CD14-positive monocyte (primary cell): ENCODE data around the gene ASF1A. TPM values are rescaled to one million over a fixed set of nuclear protein-coding genes. Genes with fewer than 3 reads are reported as not detected.

ENCODE experiments used
- DNase-seq, 3 donors: peaks; one replicate each; pipeline ENCODE4 v3.0.0-alpha.2; 2011 to 2022
- H2AFZ ChIP-seq: 2 replicates; pipeline ENCODE4 v1.6.0; 2012; ENCODE audit warnings: mild to moderate bottlenecking, low read depth, low read length, inconsistent platforms; ENCODE audit not compliant: insufficient read depth, poor library complexity, severe bottlenecking
- H3K27ac ChIP-seq, 2 donors: 1 replicate in 1 of 2; 2 replicates in 1 of 2; pipeline ENCODE4 v1.5.1; 2012 to 2013; ENCODE audit warnings: low read length in 2 of 2, control low read depth in 1 of 2, inconsistent platforms in 1 of 2, low read depth in 1 of 2, mild to moderate bottlenecking in 1 of 2
- H3K27me3 ChIP-seq, 2 donors: one replicate each; pipeline versions ENCODE4 v1.6.0 to v1.6.1; 2011 to 2013; ENCODE audit warnings: low read length in 2 of 2; ENCODE audit not compliant: control insufficient read depth in 2 of 2, insufficient read depth in 2 of 2
- H3K36me3 ChIP-seq, 2 donors: replicated peaks in 1 of 2; 1 replicate in 1 of 2; 2 replicates in 1 of 2; pipeline versions ENCODE4 v1.5.1 to v1.6.1; 2012 to 2013; ENCODE audit warnings: low read length in 2 of 2, control low read depth in 1 of 2, inconsistent platforms in 1 of 2, mild to moderate bottlenecking in 1 of 2; ENCODE audit not compliant: insufficient read depth in 2 of 2, control insufficient read depth in 1 of 2
- H3K4me1 ChIP-seq, 2 donors: 1 replicate in 1 of 2; 2 replicates in 1 of 2; pipeline versions ENCODE4 v1.5.1 to v1.6.1; 2012 to 2013; ENCODE audit warnings: low read length in 2 of 2, control low read depth in 1 of 2, inconsistent platforms in 1 of 2, mild to moderate bottlenecking in 1 of 2, moderate library complexity in 1 of 2; ENCODE audit not compliant: insufficient read depth in 2 of 2, control insufficient read depth in 1 of 2
- H3K4me2 ChIP-seq: replicated peaks from 2 replicates; pipeline ENCODE3; 2012; ENCODE audit warnings: low read length, moderate library complexity, mild to moderate bottlenecking; ENCODE audit not compliant: poor library complexity, severe bottlenecking; ENCODE audit errors: extremely low read depth
- H3K4me3 ChIP-seq, 3 experiments: fragments of 200-600 bp in 1 of 3; sonication (generic) in 1 of 3; replicated peaks in 1 of 3; 1 replicate in 2 of 3; 2 replicates in 1 of 3; pipeline ENCODE4 v1.5.1; 2011 to 2013; ENCODE audit warnings: low read length in 3 of 3, mild to moderate bottlenecking in 3 of 3, control low read depth in 2 of 3, low read depth in 2 of 3, inconsistent platforms in 1 of 3, moderate library complexity in 1 of 3
- H3K79me2 ChIP-seq: 2 replicates; pipeline ENCODE4 v1.6.0; 2012; ENCODE audit warnings: mild to moderate bottlenecking, control low read depth, inconsistent platforms, low read length, moderate library complexity; ENCODE audit not compliant: insufficient read depth
- H3K9ac ChIP-seq: 2 replicates; pipeline ENCODE4 v1.6.0; 2017; ENCODE audit warnings: low read length, mild to moderate bottlenecking; ENCODE audit not compliant: insufficient read depth, poor library complexity, severe bottlenecking
- H3K9me3 ChIP-seq, 2 donors: replicated peaks in 1 of 2; 1 replicate in 1 of 2; 2 replicates in 1 of 2; pipeline versions ENCODE4 v1.5.1 to v1.6.1; 2012 to 2013; ENCODE audit warnings: low read length in 2 of 2, control low read depth in 1 of 2; ENCODE audit not compliant: control insufficient read depth in 1 of 2, insufficient read depth in 1 of 2
- H4K20me1 ChIP-seq: 2 replicates; pipeline ENCODE4 v1.6.0; 2012; ENCODE audit warnings: mild to moderate bottlenecking, low read length, control low read depth, moderate library complexity; ENCODE audit not compliant: insufficient read depth
- H3K27ac Mint-ChIP-seq, 7 donors: one replicate each; pipeline ENCODE4 v1.8.0; 2020; ENCODE audit warnings: mild to moderate bottlenecking in 7 of 7, mixed read lengths in 7 of 7, moderate library complexity in 6 of 7, inconsistent platforms in 2 of 7
- H3K27me3 Mint-ChIP-seq, 3 donors: one replicate each; pipeline ENCODE4 v1.8.0; 2021 to 2022; ENCODE audit warnings: low read depth in 3 of 3, mild to moderate bottlenecking in 3 of 3, mixed read lengths in 3 of 3, moderate library complexity in 3 of 3, inconsistent platforms in 1 of 3
- H3K36me3 Mint-ChIP-seq, 2 donors: one replicate each; pipeline ENCODE4 v1.8.0; 2020; ENCODE audit warnings: mixed read lengths in 2 of 2, inconsistent platforms in 1 of 2, mild to moderate bottlenecking in 1 of 2
- H3K4me1 Mint-ChIP-seq: one replicate; pipeline ENCODE4 v1.8.0; 2020; ENCODE audit warnings: mild to moderate bottlenecking, mixed read lengths
- H3K4me3 Mint-ChIP-seq, 2 donors: one replicate each; pipeline ENCODE4 v1.8.0; 2020; ENCODE audit warnings: mild to moderate bottlenecking in 2 of 2, mixed read lengths in 2 of 2, moderate library complexity in 1 of 2
- H3K9me3 Mint-ChIP-seq, 7 donors: one replicate each; pipeline ENCODE4 v1.8.0; 2020 to 2022; ENCODE audit warnings: mixed read lengths in 7 of 7, mild to moderate bottlenecking in 6 of 7, moderate library complexity in 6 of 7, inconsistent platforms in 2 of 7
- WGBS: methylation state at CpG from one replicate; pipeline ENCODE4 v1.1.5; 2013; ENCODE audit warnings: missing lambda C conversion rate; ENCODE audit not compliant: insufficient coverage; 5-methylcytosine and 5-hydroxymethylcytosine counted together
- intact Hi-C, 2 donors: fragments of 100-400 bp; cut with micrococcal nuclease; formaldehyde crosslinking; loops; one replicate each; pipeline versions ENCODE4 v1.15.0 to v1.15.1; 2023
- polyA plus RNA-seq, 3 donors: library from polyadenylated mRNA; depleted of rRNA in 1 of 3; unstranded in 2 of 3; stranded (reverse) in 1 of 3; fragments of 300-500 nt in 2 of 3; fragments of >200 nt in 1 of 3; fragmentation: Illumina TruSeq in 2 of 3; gene quantifications; 1 replicate in 2 of 3; 2 replicates in 1 of 3; pipeline ENCODE4 v1.2.3, GENCODE V29; 2012 to 2021
- TF ChIP-seq, protein P1 (sequence below): fragments of 200-600 bp; IDR thresholded peaks from one replicate; pipeline ENCODE4 v1.8.0; 2022; ENCODE audit warnings: antibody characterized with exemption, mild to moderate bottlenecking

The ASF1A gene
- polyA plus RNA-seq, 3 donors: 3.1 to 14.4 (median 10.5) TPM

DNA sequence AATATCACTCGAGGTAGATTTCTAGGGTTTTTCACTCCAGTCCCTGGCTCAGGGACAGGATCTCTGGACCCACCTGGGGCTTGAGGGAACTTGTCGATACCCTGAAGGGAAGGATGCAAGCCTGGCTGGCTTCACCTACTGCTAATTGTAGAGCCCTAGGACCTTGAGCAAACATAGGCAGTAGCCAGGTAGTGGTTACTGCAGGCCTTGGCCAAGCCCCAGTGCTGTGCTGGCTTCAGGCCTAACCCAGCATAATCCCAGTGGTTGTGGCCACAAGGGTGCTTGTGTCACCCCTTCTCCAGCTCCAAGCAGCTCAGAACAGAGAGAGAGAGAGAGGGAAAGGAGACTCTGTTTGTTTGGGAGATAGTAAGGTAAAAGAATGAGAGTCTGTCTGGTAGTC, 46.8 kb downstream of the ASF1A start:
- TF ChIP-seq, protein P1, sequence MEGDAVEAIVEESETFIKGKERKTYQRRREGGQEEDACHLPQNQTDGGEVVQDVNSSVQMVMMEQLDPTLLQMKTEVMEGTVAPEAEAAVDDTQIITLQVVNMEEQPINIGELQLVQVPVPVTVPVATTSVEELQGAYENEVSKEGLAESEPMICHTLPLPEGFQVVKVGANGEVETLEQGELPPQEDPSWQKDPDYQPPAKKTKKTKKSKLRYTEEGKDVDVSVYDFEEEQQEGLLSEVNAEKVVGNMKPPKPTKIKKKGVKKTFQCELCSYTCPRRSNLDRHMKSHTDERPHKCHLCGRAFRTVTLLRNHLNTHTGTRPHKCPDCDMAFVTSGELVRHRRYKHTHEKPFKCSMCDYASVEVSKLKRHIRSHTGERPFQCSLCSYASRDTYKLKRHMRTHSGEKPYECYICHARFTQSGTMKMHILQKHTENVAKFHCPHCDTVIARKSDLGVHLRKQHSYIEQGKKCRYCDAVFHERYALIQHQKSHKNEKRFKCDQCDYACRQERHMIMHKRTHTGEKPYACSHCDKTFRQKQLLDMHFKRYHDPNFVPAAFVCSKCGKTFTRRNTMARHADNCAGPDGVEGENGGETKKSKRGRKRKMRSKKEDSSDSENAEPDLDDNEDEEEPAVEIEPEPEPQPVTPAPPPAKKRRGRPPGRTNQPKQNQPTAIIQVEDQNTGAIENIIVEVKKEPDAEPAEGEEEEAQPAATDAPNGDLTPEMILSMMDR: no peak
- no peak for DNase-seq
- Histone ChIP-seq H3K4me1 (peaks cover 0 to 3% of the 10 kb centered on the region in 2 donors), H3K36me3 (no peaks in the 10 kb centered on the region), H3K9me3 (peaks cover 20% of the 10 kb centered on the region in 2 donors), H3K27ac (no peak overlapping the region), H4K20me1 (no peaks in the 10 kb centered on the region), H3K27me3 (no peaks in the 10 kb centered on the region), H3K79me2 (peaks cover 10% of the 10 kb centered on the region), H3K9ac (no peak overlapping the region), H3K4me3 (no peak overlapping the region), H2AFZ (no peak overlapping the region), H3K4me2 (no peak overlapping the region)
- 94% methylated on average over 2 of the region's 2 CpGs for WGBS
- Mint-ChIP-seq H3K27me3 (peaks cover 0 to 1% (median 0%) of the 10 kb centered on the region in 3 donors), H3K27ac (no peak overlapping the region), H3K4me3 (no peak overlapping the region), H3K4me1 (peaks cover 11% of the 10 kb centered on the region), H3K36me3 (peaks cover 0 to 10% of the 10 kb centered on the region in 2 donors), H3K9me3 (peaks cover 19 to 57% (median 33%) of the 10 kb centered on the region in 7 donors)
- intact Hi-C loops: no loop called here

DNA sequence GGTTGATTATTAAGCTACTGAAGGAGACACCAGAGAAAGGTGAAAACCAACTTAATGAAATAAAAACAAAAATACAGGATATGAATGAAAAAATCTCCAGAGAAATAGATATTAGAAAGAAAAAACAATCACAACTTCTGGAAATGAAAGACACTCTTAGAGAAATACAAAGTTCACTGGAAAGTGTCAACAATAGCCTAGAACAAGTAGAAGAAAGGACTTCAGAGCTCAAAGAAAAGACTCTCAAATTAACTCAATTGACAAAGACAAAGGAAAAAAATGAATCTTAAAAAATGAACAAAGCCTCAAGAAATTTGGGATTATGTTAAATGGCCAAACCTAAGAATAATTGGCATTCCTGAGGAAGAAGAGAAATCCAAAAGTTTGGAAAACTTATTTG, 51.3 kb downstream of the ASF1A start:
- Histone ChIP-seq H3K27ac (no peak overlapping the region), H3K79me2 (no peaks in the 10 kb centered on the region), H3K4me3 (no peak overlapping the region), H4K20me1 (no peaks in the 10 kb centered on the region), H3K4me1 (no peaks in the 10 kb centered on the region), H3K27me3 (no peaks in the 10 kb centered on the region), H3K9ac (no peak overlapping the region), H3K36me3 (no peaks in the 10 kb centered on the region), H3K4me2 (no peak overlapping the region), H3K9me3 (peaks cover 26 to 31% of the 10 kb centered on the region in 2 donors), H2AFZ (no peak overlapping the region)
- Mint-ChIP-seq H3K4me1 (no peaks in the 10 kb centered on the region), H3K36me3 (no peaks in the 10 kb centered on the region), H3K27me3 (peaks cover 0 to 1% (median 0%) of the 10 kb centered on the region in 3 donors), H3K4me3 (no peak overlapping the region), H3K27ac (no peak overlapping the region), H3K9me3 (peaks cover 35 to 72% (median 56%) of the 10 kb centered on the region in 7 donors)
- TF ChIP-seq, protein P1: no peak
- intact Hi-C loops: no loop called here
- DNase-seq: no peak
